K562 (cell line): ENCODE measurements around the gene CABP4. TPM values are rescaled to one million over a fixed set of nuclear protein-coding genes. Genes with fewer than 3 reads are reported as not detected.

Experiments used
- ADNP ChIP-seq: fragments of 200-800 bp; sonication (Bioruptor generic); IDR thresholded peaks from 2 replicates; pipeline ENCODE4 v1.6.1; 2016; ENCODE audit warnings: missing genetic modification characterization, missing compliant biosample characterization
- CBFA2T3 ChIP-seq: fragments of 450-650 bp; IDR thresholded peaks from 2 replicates; pipeline ENCODE4 v1.6.1; 2017
- CBX1 ChIP-seq: sonication (generic); IDR thresholded peaks from 2 replicates; pipeline ENCODE4 v1.6.1; 2016; ENCODE audit warnings: antibody characterized with exemption, low read depth, mild to moderate bottlenecking
- CBX8 ChIP-seq: fragments of 200-600 bp; sonication (generic); IDR thresholded peaks from 2 replicates; pipeline ENCODE4 v1.6.1; 2012; ENCODE audit warnings: borderline replicate concordance, mixed run types, low read depth, mild to moderate bottlenecking, moderate library complexity, mixed read lengths, low read length, control low read depth, inconsistent platforms; ENCODE audit not compliant: poor library complexity, severe bottlenecking; ENCODE audit errors: extremely low read depth
- E2F6 ChIP-seq, 2 experiments: IDR thresholded peaks; 2 replicates each; pipeline ENCODE4 v1.6.1; 2011; ENCODE audit warnings: borderline replicate concordance in 1 of 2, control low read depth in 1 of 2, low read depth in 1 of 2, low read length in 1 of 2, mild to moderate bottlenecking in 1 of 2, mixed read lengths in 1 of 2, moderate library complexity in 1 of 2; ENCODE audit not compliant: insufficient read depth in 1 of 2, insufficient read length in 1 of 2, poor library complexity in 1 of 2, severe bottlenecking in 1 of 2; ENCODE audit errors: extremely low read depth in 1 of 2
- KDM2B ChIP-seq: fragments of 250-450 bp; sonication (Bioruptor Pico); IDR thresholded peaks from 2 replicates; pipeline ENCODE4 v1.8.0; 2021; ENCODE audit warnings: mild to moderate bottlenecking, moderate library complexity
- LEF1 ChIP-seq: fragments of 450-650 bp; IDR thresholded peaks from 2 replicates; pipeline ENCODE4 v1.6.1; 2016; ENCODE audit warnings: mild to moderate bottlenecking
- MCM2 ChIP-seq: fragments of 450-650 bp; IDR thresholded peaks from 2 replicates; pipeline ENCODE4 v1.6.1; 2017; ENCODE audit warnings: low read depth, mild to moderate bottlenecking
- RCOR1 ChIP-seq, 2 experiments: IDR thresholded peaks; 2 replicates each; pipeline ENCODE4 v1.6.1; 2012; ENCODE audit warnings: low read depth in 2 of 2, low read length in 2 of 2, borderline replicate concordance in 1 of 2, improper control_type of control experiment in 1 of 2
- TEAD2 ChIP-seq: fragments of 450-650 bp; IDR thresholded peaks from 2 replicates; pipeline ENCODE4 v1.6.1; 2016; ENCODE audit warnings: missing genetic modification characterization, control low read depth, missing compliant biosample characterization
- ZFPM2 ChIP-seq: fragments of 250-450 bp; sonication (Bioruptor Pico); IDR thresholded peaks from 2 replicates; pipeline ENCODE4 v1.5.1; 2022; ENCODE audit warnings: mild to moderate bottlenecking
- ZNF121 ChIP-seq: sonication (generic); formaldehyde crosslinking; conservative IDR thresholded peaks from 2 replicates; pipeline ENCODE4 v1.8.0; 2022; ENCODE audit warnings: missing genetic modification reagents
- ZNF395 ChIP-seq: fragments of 200-800 bp; sonication (Bioruptor generic); IDR thresholded peaks from 2 replicates; pipeline ENCODE4 v1.6.1; 2017; ENCODE audit warnings: missing genetic modification characterization, missing compliant biosample characterization
- ZNF431 ChIP-seq: sonication (generic); formaldehyde crosslinking; IDR thresholded peaks from 2 replicates; pipeline ENCODE4 v1.8.0; 2022; ENCODE audit warnings: mild to moderate bottlenecking, missing genetic modification reagents
- ZNF639 ChIP-seq, 2 experiments: fragments of 200-800 bp in 1 of 2; sonication (Bioruptor generic) in 1 of 2; sonication (generic) in 1 of 2; formaldehyde crosslinking in 1 of 2; IDR thresholded peaks in 1 of 2; conservative IDR thresholded peaks in 1 of 2; 2 replicates each; pipeline versions ENCODE4 v1.5.0 to v1.6.1; 2016 to 2020; ENCODE audit warnings: missing compliant biosample characterization in 1 of 2, missing genetic modification characterization in 1 of 2, missing genetic modification reagents in 1 of 2
- ZNF699 ChIP-seq: fragments of 250-450 bp; sonication (Bioruptor Pico); IDR thresholded peaks from 2 replicates; pipeline ENCODE4 v1.8.0; 2021; ENCODE audit warnings: mild to moderate bottlenecking, moderate library complexity; ENCODE audit not compliant: insufficient replicate concordance
- ZNF764 ChIP-seq: fragments of 250-450 bp; sonication (Bioruptor Pico); IDR thresholded peaks from 2 replicates; pipeline ENCODE4 v1.4.0; 2020; ENCODE audit warnings: low read depth, mild to moderate bottlenecking, moderate library complexity
- polyA plus RNA-seq, 8 experiments: library from polyadenylated mRNA; depleted of rRNA in 4 of 8; stranded (reverse) in 5 of 8; unstranded in 3 of 8; fragments of >200 nt; fragmentation: Nextera tagmentation in 2 of 8; fragmentation: Illumina TruSeq in 1 of 8; extraction: Ambion mirVana in 2 of 8; extraction: Trizol in 1 of 8; gene quantifications; 2 replicates each; pipeline versions ENCODE4 v1.2.1 to v1.2.3, GENCODE V29; 2011 to 2014; ENCODE audit warnings: inconsistent platforms in 1 of 8, missing spikeins in 1 of 8
- total RNA-seq, 7 experiments: library from RNA; depleted of rRNA in 6 of 7; stranded (reverse); fragments of >200 nt in 6 of 7; fragmentation: Illumina TruSeq in 2 of 7; extraction: Trizol in 2 of 7; gene quantifications; 2 replicates each; pipeline versions ENCODE4 v1.2.1 to v1.2.3, GENCODE V29; 2011 to 2021; ENCODE audit warnings: low replicate concordance in 1 of 7
- TF ChIP-seq, protein P1 (sequence below): fragments of 450-650 bp; IDR thresholded peaks from 2 replicates; pipeline ENCODE4 v1.7.0; 2016; ENCODE audit warnings: borderline replicate concordance
- TF ChIP-seq, protein P2 (sequence below), 2 experiments: fragments of 450-650 bp; IDR thresholded peaks; 2 replicates each; pipeline ENCODE4 v1.6.1; 2016

Gene CABP4
- total and polyA plus RNA-seq, 9 of the 15 experiments (the other 6 are each of a cell fraction or from before 2014, with no cell fraction given): 0.11 TPM; not detected in 8

GRCh38 chr11:67483831-67484665, 28.9 kb downstream of the CABP4 start (continued):
- no peak for TF ChIP-seq KDM2B (CRISPR knock-in tag)
- no peak for TF ChIP-seq ZNF121 (CRISPR knock-in tag)
- TF ChIP-seq E2F6 (IDR thresholded peaks at IDR 0.05; ENCODE audit: borderline replicate concordance in 1 of 2, extremely low read depth in 1 of 2, insufficient read depth in 1 of 2, insufficient read length in 1 of 2, low read depth in 1 of 2, low read length in 1 of 2, poor library complexity in 1 of 2, severe bottlenecking in 1 of 2): peak in 1 of 2 experiments; percentile 8
- TF ChIP-seq ZFPM2 (CRISPR knock-in tag): no peak
- TF ChIP-seq ZNF764 (CRISPR knock-in tag): no peak
- TF ChIP-seq CBX1: no peak
- TF ChIP-seq, protein P1, sequence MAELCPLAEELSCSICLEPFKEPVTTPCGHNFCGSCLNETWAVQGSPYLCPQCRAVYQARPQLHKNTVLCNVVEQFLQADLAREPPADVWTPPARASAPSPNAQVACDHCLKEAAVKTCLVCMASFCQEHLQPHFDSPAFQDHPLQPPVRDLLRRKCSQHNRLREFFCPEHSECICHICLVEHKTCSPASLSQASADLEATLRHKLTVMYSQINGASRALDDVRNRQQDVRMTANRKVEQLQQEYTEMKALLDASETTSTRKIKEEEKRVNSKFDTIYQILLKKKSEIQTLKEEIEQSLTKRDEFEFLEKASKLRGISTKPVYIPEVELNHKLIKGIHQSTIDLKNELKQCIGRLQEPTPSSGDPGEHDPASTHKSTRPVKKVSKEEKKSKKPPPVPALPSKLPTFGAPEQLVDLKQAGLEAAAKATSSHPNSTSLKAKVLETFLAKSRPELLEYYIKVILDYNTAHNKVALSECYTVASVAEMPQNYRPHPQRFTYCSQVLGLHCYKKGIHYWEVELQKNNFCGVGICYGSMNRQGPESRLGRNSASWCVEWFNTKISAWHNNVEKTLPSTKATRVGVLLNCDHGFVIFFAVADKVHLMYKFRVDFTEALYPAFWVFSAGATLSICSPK: no peak
- no peak for TF ChIP-seq CBX8
- TF ChIP-seq CBFA2T3: peak; percentile 63
- TF ChIP-seq MCM2: no peak
- TF ChIP-seq ZNF699 (CRISPR knock-in tag): no peak
- peak; percentile 11; the same call in 1 of the 2 replicates for TF ChIP-seq ZNF395 (CRISPR knock-in tag)
- TF ChIP-seq ZNF639 (CRISPR knock-in tag; conservative IDR thresholded peaks at IDR 0.05 in 1 of 2, IDR thresholded peaks at IDR 0.05 in 1 of 2): no peak
- no peak for TF ChIP-seq ZNF431
- TF ChIP-seq TEAD2: no peak
- no peak for TF ChIP-seq ADNP
- TF ChIP-seq, protein P2, sequence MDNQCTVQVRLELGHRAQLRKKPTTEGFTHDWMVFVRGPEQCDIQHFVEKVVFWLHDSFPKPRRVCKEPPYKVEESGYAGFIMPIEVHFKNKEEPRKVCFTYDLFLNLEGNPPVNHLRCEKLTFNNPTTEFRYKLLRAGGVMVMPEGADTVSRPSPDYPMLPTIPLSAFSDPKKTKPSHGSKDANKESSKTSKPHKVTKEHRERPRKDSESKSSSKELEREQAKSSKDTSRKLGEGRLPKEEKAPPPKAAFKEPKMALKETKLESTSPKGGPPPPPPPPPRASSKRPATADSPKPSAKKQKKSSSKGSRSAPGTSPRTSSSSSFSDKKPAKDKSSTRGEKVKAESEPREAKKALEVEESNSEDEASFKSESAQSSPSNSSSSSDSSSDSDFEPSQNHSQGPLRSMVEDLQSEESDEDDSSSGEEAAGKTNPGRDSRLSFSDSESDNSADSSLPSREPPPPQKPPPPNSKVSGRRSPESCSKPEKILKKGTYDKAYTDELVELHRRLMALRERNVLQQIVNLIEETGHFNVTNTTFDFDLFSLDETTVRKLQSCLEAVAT (IDR thresholded peaks at IDR 0.05): no peak
- peak in 1 of 2 experiments; percentile 46; a peak in 1 of 4 replicates for TF ChIP-seq RCOR1 (IDR thresholded peaks at IDR 0.05; ENCODE audit: borderline replicate concordance in 1 of 2, low read depth in 2 of 2, low read length in 2 of 2)
- no peak for TF ChIP-seq LEF1
